K562 (cell line): ENCODE results near the gene KASH5. TPM values are rescaled to one million over a fixed set of nuclear protein-coding genes. Genes with fewer than 3 reads are reported as not detected.

Source experiments
- ARHGAP35 ChIP-seq: fragments of 450-650 bp; IDR thresholded peaks from 2 replicates; pipeline ENCODE4 v1.6.1; 2018; ENCODE audit not compliant: partially characterized antibody
- CBX1 ChIP-seq: sonication (generic); IDR thresholded peaks from 2 replicates; pipeline ENCODE4 v1.6.1; 2016; ENCODE audit warnings: antibody characterized with exemption, low read depth, mild to moderate bottlenecking
- E2F3 ChIP-seq: fragments of 250-450 bp; sonication (Bioruptor Pico); IDR thresholded peaks from 2 replicates; pipeline ENCODE4 v1.4.0; 2020; ENCODE audit warnings: mild to moderate bottlenecking
- EGR1 ChIP-seq: fragments of 450-650 bp; conservative IDR thresholded peaks from 2 replicates; pipeline ENCODE4 v1.6.1; 2017; ENCODE audit warnings: mild to moderate bottlenecking
- HDAC2 ChIP-seq: fragments of 450-650 bp; IDR thresholded peaks from 2 replicates; pipeline ENCODE4 v1.6.1; 2016; ENCODE audit warnings: mild to moderate bottlenecking
- HNRNPK ChIP-seq: fragments of 200-400 bp; formaldehyde crosslinking; IDR thresholded peaks from one replicate; pipeline ENCODE4 v1.6.1; 2018; ENCODE audit warnings: mild to moderate bottlenecking, low read depth, low read length; ENCODE audit not compliant: poor library complexity, severe bottlenecking
- MTF1 ChIP-seq: fragments of 250-450 bp; sonication (Bioruptor Pico); IDR thresholded peaks from 2 replicates; pipeline ENCODE4 v1.9.0; 2021; ENCODE audit warnings: moderate library complexity, mild to moderate bottlenecking, inconsistent platforms, borderline replicate concordance
- SMARCA5 ChIP-seq: fragments of 450-650 bp; IDR thresholded peaks from 2 replicates; pipeline ENCODE4 v1.6.1; 2016
- SMARCB1 ChIP-seq: IDR thresholded peaks from 2 replicates; pipeline ENCODE4 v1.6.1; 2011; ENCODE audit warnings: improper control_type of control experiment, low read depth; ENCODE audit not compliant: insufficient read length
- SRF ChIP-seq, 2 experiments: fragments of 250-450, 450-650 bp in 1 of 2; sonication (Bioruptor Pico) in 1 of 2; sonication (generic) in 1 of 2; formaldehyde crosslinking; IDR thresholded peaks; 2 replicates each; pipeline versions ENCODE4 v1.5.0 to v1.5.1; 2020 to 2022; ENCODE audit warnings: mild to moderate bottlenecking in 1 of 2, missing genetic modification reagents in 1 of 2
- SUPT5H ChIP-seq: fragments of 450-650 bp; IDR thresholded peaks from 2 replicates; pipeline ENCODE4 v1.6.1; 2016
- ZNF124 ChIP-seq: sonication (generic); formaldehyde crosslinking; IDR thresholded peaks from 2 replicates; pipeline ENCODE4 v1.8.1; 2022; ENCODE audit warnings: missing genetic modification reagents
- ZNF778 ChIP-seq: fragments of 450-650 bp; formaldehyde crosslinking; IDR thresholded peaks from 2 replicates; pipeline ENCODE4 v1.4.0; 2020; ENCODE audit warnings: mild to moderate bottlenecking, moderate library complexity
- polyA plus RNA-seq, 8 experiments: library from polyadenylated mRNA; depleted of rRNA in 4 of 8; stranded (reverse) in 5 of 8; unstranded in 3 of 8; fragments of >200 nt; fragmentation: Nextera tagmentation in 2 of 8; fragmentation: Illumina TruSeq in 1 of 8; extraction: Ambion mirVana in 2 of 8; extraction: Trizol in 1 of 8; gene quantifications; 2 replicates each; pipeline versions ENCODE4 v1.2.1 to v1.2.3, GENCODE V29; 2011 to 2014; ENCODE audit warnings: inconsistent platforms in 1 of 8, missing spikeins in 1 of 8
- total RNA-seq, 7 experiments: library from RNA; depleted of rRNA in 6 of 7; stranded (reverse); fragments of >200 nt in 6 of 7; fragmentation: Illumina TruSeq in 2 of 7; extraction: Trizol in 2 of 7; gene quantifications; 2 replicates each; pipeline versions ENCODE4 v1.2.1 to v1.2.3, GENCODE V29; 2011 to 2021; ENCODE audit warnings: low replicate concordance in 1 of 7
- TF ChIP-seq, protein P1 (sequence below), 2 experiments: fragments of 250-450 bp in 1 of 2; fragments of 450-650 bp in 1 of 2; sonication (Bioruptor Pico) in 1 of 2; IDR thresholded peaks; 2 replicates each; pipeline versions ENCODE4 v1.6.1 to v1.8.0; 2016 to 2021; ENCODE audit warnings: mild to moderate bottlenecking in 2 of 2, moderate library complexity in 2 of 2, missing compliant biosample characterization in 1 of 2, missing genetic modification characterization in 1 of 2
- TF ChIP-seq, protein P2 (sequence below): fragments of 450-650 bp; formaldehyde crosslinking; IDR thresholded peaks from 2 replicates; pipeline ENCODE4 v1.4.0; 2020; ENCODE audit warnings: mild to moderate bottlenecking
- TF ChIP-seq, protein P3 (sequence below): fragments of 450-650 bp; IDR thresholded peaks from 2 replicates; pipeline ENCODE4 v1.6.1; 2016; ENCODE audit warnings: mild to moderate bottlenecking
- TF ChIP-seq, protein P4 (sequence below): fragments of 450-650 bp; IDR thresholded peaks from 2 replicates; pipeline ENCODE4 v1.6.1; 2018; ENCODE audit not compliant: partially characterized antibody
- TF ChIP-seq, protein P5 (sequence below): IDR thresholded peaks from 2 replicates; pipeline ENCODE4 v1.6.1; 2011; ENCODE audit warnings: borderline replicate concordance, low read depth, mild to moderate bottlenecking, moderate library complexity, low read length; ENCODE audit not compliant: insufficient read depth, poor library complexity, severe bottlenecking

KASH5 gene
- total and polyA plus RNA-seq, 9 of the 15 experiments (the other 6 are each of a cell fraction or from before 2014, with no cell fraction given): 0.07 to 0.84 (median 0.34) TPM; not detected in 1

DNA sequence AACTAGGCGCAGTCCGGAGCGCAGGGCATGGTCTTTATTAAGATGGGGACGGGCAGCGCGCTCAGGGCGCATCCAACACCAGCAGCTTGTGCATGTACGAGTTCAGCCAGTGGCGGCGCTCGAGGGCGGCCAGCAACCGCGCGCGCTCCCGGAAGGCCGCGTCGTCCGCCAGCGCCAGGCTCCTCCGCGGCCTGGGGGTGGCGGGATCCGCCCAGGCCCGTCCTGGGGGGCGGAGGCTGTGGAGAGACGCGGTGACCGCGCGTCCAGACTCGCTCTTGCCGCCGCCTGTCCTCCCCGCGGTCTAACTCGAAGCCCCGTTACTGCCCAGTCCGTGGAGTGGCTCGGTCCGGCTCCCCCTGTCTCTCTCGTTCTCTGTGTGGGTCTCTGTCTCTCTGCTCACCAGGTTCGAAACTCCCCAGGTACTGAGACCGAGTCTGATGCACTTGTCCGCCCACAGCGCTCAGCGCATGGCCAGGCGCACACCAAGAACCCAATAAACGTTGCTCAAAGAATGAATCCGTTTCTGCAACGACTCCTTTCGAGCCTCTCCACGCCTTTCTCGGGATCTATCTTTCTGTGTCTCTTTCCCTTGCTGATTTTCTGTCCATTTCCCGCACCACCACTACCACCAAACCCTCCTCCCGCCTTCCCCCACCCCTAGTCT lies 34.5 kb downstream of the KASH5 start (continued):
- TF ChIP-seq, protein P1, sequence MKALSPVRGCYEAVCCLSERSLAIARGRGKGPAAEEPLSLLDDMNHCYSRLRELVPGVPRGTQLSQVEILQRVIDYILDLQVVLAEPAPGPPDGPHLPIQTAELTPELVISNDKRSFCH (CRISPR knock-in tag; IDR thresholded peaks at IDR 0.05): no peak
- TF ChIP-seq, protein P1 (tag; IDR thresholded peaks at IDR 0.05): peak; percentile 83; the same call in 1 of the 2 replicates
- no peak for TF ChIP-seq SMARCB1
- peak; percentile 50; the same call in 1 of the 2 replicates for TF ChIP-seq EGR1
- TF ChIP-seq, protein P2, sequence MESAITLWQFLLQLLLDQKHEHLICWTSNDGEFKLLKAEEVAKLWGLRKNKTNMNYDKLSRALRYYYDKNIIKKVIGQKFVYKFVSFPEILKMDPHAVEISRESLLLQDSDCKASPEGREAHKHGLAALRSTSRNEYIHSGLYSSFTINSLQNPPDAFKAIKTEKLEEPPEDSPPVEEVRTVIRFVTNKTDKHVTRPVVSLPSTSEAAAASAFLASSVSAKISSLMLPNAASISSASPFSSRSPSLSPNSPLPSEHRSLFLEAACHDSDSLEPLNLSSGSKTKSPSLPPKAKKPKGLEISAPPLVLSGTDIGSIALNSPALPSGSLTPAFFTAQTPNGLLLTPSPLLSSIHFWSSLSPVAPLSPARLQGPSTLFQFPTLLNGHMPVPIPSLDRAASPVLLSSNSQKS (CRISPR knock-in tag): no peak
- peak; percentile 47 for TF ChIP-seq HNRNPK
- TF ChIP-seq, protein P3, sequence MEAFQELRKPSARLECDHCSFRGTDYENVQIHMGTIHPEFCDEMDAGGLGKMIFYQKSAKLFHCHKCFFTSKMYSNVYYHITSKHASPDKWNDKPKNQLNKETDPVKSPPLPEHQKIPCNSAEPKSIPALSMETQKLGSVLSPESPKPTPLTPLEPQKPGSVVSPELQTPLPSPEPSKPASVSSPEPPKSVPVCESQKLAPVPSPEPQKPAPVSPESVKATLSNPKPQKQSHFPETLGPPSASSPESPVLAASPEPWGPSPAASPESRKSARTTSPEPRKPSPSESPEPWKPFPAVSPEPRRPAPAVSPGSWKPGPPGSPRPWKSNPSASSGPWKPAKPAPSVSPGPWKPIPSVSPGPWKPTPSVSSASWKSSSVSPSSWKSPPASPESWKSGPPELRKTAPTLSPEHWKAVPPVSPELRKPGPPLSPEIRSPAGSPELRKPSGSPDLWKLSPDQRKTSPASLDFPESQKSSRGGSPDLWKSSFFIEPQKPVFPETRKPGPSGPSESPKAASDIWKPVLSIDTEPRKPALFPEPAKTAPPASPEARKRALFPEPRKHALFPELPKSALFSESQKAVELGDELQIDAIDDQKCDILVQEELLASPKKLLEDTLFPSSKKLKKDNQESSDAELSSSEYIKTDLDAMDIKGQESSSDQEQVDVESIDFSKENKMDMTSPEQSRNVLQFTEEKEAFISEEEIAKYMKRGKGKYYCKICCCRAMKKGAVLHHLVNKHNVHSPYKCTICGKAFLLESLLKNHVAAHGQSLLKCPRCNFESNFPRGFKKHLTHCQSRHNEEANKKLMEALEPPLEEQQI: no peak
- no peak for TF ChIP-seq MTF1 (CRISPR knock-in tag)
- TF ChIP-seq SRF (CRISPR knock-in tag; IDR thresholded peaks at IDR 0.05): peak in 1 of 2 experiments; percentile 47; a peak in 1 of 4 replicates
- peak; percentile 73 for TF ChIP-seq ARHGAP35
- TF ChIP-seq CBX1: peak; percentile 56
- peak; percentile 61; the same call in 1 of the 2 replicates for TF ChIP-seq SUPT5H
- TF ChIP-seq, protein P4, sequence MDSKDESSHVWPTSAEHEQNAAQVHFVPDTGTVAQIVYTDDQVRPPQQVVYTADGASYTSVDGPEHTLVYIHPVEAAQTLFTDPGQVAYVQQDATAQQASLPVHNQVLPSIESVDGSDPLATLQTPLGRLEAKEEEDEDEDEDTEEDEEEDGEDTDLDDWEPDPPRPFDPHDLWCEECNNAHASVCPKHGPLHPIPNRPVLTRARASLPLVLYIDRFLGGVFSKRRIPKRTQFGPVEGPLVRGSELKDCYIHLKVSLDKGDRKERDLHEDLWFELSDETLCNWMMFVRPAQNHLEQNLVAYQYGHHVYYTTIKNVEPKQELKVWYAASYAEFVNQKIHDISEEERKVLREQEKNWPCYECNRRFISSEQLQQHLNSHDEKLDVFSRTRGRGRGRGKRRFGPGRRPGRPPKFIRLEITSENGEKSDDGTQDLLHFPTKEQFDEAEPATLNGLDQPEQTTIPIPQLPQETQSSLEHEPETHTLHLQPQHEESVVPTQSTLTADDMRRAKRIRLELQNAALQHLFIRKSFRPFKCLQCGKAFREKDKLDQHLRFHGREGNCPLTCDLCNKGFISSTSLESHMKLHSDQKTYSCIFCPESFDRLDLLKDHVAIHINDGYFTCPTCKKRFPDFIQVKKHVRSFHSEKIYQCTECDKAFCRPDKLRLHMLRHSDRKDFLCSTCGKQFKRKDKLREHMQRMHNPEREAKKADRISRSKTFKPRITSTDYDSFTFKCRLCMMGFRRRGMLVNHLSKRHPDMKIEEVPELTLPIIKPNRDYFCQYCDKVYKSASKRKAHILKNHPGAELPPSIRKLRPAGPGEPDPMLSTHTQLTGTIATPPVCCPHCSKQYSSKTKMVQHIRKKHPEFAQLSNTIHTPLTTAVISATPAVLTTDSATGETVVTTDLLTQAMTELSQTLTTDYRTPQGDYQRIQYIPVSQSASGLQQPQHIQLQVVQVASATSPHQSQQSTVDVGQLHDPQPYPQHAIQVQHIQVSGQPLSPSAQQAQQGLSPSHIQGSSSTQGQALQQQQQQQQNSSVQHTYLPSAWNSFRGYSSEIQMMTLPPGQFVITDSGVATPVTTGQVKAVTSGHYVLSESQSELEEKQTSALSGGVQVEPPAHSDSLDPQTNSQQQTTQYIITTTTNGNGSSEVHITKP: peak; percentile 8
- no peak for TF ChIP-seq ZNF778 (CRISPR knock-in tag)
- TF ChIP-seq, protein P5, sequence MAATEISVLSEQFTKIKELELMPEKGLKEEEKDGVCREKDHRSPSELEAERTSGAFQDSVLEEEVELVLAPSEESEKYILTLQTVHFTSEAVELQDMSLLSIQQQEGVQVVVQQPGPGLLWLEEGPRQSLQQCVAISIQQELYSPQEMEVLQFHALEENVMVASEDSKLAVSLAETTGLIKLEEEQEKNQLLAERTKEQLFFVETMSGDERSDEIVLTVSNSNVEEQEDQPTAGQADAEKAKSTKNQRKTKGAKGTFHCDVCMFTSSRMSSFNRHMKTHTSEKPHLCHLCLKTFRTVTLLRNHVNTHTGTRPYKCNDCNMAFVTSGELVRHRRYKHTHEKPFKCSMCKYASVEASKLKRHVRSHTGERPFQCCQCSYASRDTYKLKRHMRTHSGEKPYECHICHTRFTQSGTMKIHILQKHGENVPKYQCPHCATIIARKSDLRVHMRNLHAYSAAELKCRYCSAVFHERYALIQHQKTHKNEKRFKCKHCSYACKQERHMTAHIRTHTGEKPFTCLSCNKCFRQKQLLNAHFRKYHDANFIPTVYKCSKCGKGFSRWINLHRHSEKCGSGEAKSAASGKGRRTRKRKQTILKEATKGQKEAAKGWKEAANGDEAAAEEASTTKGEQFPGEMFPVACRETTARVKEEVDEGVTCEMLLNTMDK: peak; percentile 74
- no peak for TF ChIP-seq ZNF124
- peak; percentile 58; the same call in 1 of the 2 replicates for TF ChIP-seq SMARCA5
- peak; percentile 81 for TF ChIP-seq HDAC2
- TF ChIP-seq E2F3 (CRISPR knock-in tag): peak; percentile 83
